Measurements from ENCODE around the gene UBE2J1.
"Not testable (repeated sequence)": the region's sequence is repeated elsewhere in the genome, so short reads cannot be mapped to it uniquely, and the experiment has no call there.

Gene UBE2J1

GRCh38 chr6:89295981-89296380, 56.5 kb downstream of the UBE2J1 start:
- DNase-seq (ENCODE audit: extremely low read depth, low read depth), result no peak
- H3K4me3 ChIP-seq (replicated peaks; ENCODE audit: low read depth, low read length), result no peak overlapping the region
- no peak for TF ChIP-seq CTCF (IDR thresholded peaks at IDR 0.05; ENCODE audit: low read depth, low read length, missing control alignments)

GRCh38 chr6:89295116-89295515, 57.4 kb downstream of the UBE2J1 start:
- H3K4me3 ChIP-seq (replicated peaks; ENCODE audit: low read depth, low read length); DNase-seq (ENCODE audit: extremely low read depth, low read depth): not testable (repeated sequence)

- no peak overlapping the region for H3K4me3 ChIP-seq (replicated peaks; ENCODE audit: low read depth, low read length)
Observed at GRCh38 chr6:89291256-89291819, 61.2 kb downstream of the UBE2J1 start.

GRCh38 chr6:89290401-89291155, 61.9 kb downstream of the UBE2J1 start:
- no peak overlapping the region for H3K4me3 ChIP-seq (replicated peaks; ENCODE audit: low read depth, low read length)
- DNase-seq (ENCODE audit: extremely low read depth, low read depth), result no peak
- no peak for TF ChIP-seq CTCF (IDR thresholded peaks at IDR 0.05; ENCODE audit: low read depth, low read length, missing control alignments)

More at GRCh38 chr6:89291256-89291819, 61.2 kb downstream of the UBE2J1 start:
- DNase-seq (ENCODE audit: extremely low read depth, low read depth), result no peak
- TF ChIP-seq CTCF (IDR thresholded peaks at IDR 0.05; ENCODE audit: low read depth, low read length, missing control alignments), result no peak

GRCh38 chr6:89289710-89290109, 62.8 kb downstream of the UBE2J1 start:
- TF ChIP-seq CTCF (IDR thresholded peaks at IDR 0.05; ENCODE audit: low read depth, low read length, missing control alignments), result no peak
- no peak overlapping the region for H3K4me3 ChIP-seq (replicated peaks; ENCODE audit: low read depth, low read length)
- DNase-seq (ENCODE audit: extremely low read depth, low read depth), result no peak

GRCh38 chr6:89287351-89288028, 65.0 kb downstream of the UBE2J1 start:
- no peak for DNase-seq (ENCODE audit: extremely low read depth, low read depth)
- no peak overlapping the region for H3K4me3 ChIP-seq (replicated peaks; ENCODE audit: low read depth, low read length)
- no peak for TF ChIP-seq CTCF (IDR thresholded peaks at IDR 0.05; ENCODE audit: low read depth, low read length, missing control alignments)

- no peak for TF ChIP-seq CTCF (IDR thresholded peaks at IDR 0.05; ENCODE audit: low read depth, low read length, missing control alignments)
- DNase-seq (ENCODE audit: extremely low read depth, low read depth), result no peak
- no peak overlapping the region for H3K4me3 ChIP-seq (replicated peaks; ENCODE audit: low read depth, low read length)
Observed at GRCh38 chr6:89286516-89286915, 66.0 kb downstream of the UBE2J1 start.

All from HFF-Myc (cell line).